H1 (cell line): ENCODE data around the gene UBE2I. TPM values are rescaled to one million over a fixed set of nuclear protein-coding genes. Genes with fewer than 3 reads are reported as not detected.

Source experiments
- CEBPB ChIP-seq: IDR thresholded peaks from 2 replicates; pipeline ENCODE4 v1.6.1; 2012; ENCODE audit warnings: low read depth, low read length
- CHD7 ChIP-seq: fragments of 300-600 bp; sonication (generic); IDR thresholded peaks from 2 replicates; pipeline ENCODE4 v1.7.1; 2012; ENCODE audit warnings: low read length, moderate library complexity, mild to moderate bottlenecking, inconsistent platforms; ENCODE audit not compliant: insufficient replicate concordance
- CREB1 ChIP-seq: IDR thresholded peaks from 2 replicates; pipeline ENCODE4 v1.6.1; 2012; ENCODE audit warnings: inconsistent platforms
- HDAC6 ChIP-seq: IDR thresholded peaks from one replicate; pipeline ENCODE4 v1.7.1; 2012; ENCODE audit warnings: low read depth, mild to moderate bottlenecking, inconsistent platforms, low read length, moderate library complexity
- RAD21 ChIP-seq, 2 experiments: IDR thresholded peaks in 1 of 2; conservative IDR thresholded peaks in 1 of 2; 2 replicates each; pipeline ENCODE4 v1.6.1; 2011; ENCODE audit warnings: low read depth in 2 of 2, low read length in 2 of 2, improper control_type of control experiment in 1 of 2, inconsistent platforms in 1 of 2, mild to moderate bottlenecking in 1 of 2, moderate library complexity in 1 of 2
- SIN3A ChIP-seq, 2 experiments: IDR thresholded peaks in 1 of 2; conservative IDR thresholded peaks in 1 of 2; 2 replicates each; pipeline ENCODE4 v1.6.1; 2011 to 2012; ENCODE audit warnings: low read length in 2 of 2, improper control_type of control experiment in 1 of 2, low read depth in 1 of 2, mild to moderate bottlenecking in 1 of 2
- SP1 ChIP-seq: IDR thresholded peaks from 2 replicates; pipeline ENCODE4 v1.6.1; 2011; ENCODE audit warnings: low read depth, low read length
- SRF ChIP-seq: IDR thresholded peaks from 2 replicates; pipeline ENCODE4 v1.6.1; 2011; ENCODE audit warnings: mild to moderate bottlenecking, low read depth, low read length, moderate library complexity
- SUZ12 ChIP-seq: fragments of 200-600 bp; sonication (generic); IDR thresholded peaks from 2 replicates; pipeline ENCODE4 v1.6.1; 2012; ENCODE audit warnings: mild to moderate bottlenecking, inconsistent platforms, low read length, moderate library complexity, mixed read lengths
- TAF1 ChIP-seq: IDR thresholded peaks from 2 replicates; pipeline ENCODE4 v1.6.1; 2011; ENCODE audit warnings: mild to moderate bottlenecking, low read depth, low read length
- TEAD4 ChIP-seq: IDR thresholded peaks from 2 replicates; pipeline ENCODE4 v1.6.1; 2012; ENCODE audit warnings: low read depth, low read length, inconsistent platforms, mixed read lengths
- USF2 ChIP-seq: IDR thresholded peaks from 2 replicates; pipeline ENCODE4 v1.6.1; 2011; ENCODE audit warnings: low read length, improper control_type of control experiment
- polyA plus RNA-seq, 7 experiments: library from polyadenylated mRNA; depleted of rRNA in 3 of 7; stranded (reverse) in 5 of 7; unstranded in 2 of 7; fragments of >200 nt in 5 of 7; fragments of 200-250 nt in 2 of 7; gene quantifications; 1 replicate in 5 of 7; 2 replicates in 1 of 7; 4 replicates in 1 of 7; pipeline versions ENCODE4 v1.2.1 to v1.2.3, GENCODE V29; 2011 to 2013; ENCODE audit warnings: missing spikeins in 2 of 7, mixed read lengths in 2 of 7
- total RNA-seq: library from RNA; stranded (reverse); fragmentation: NEBNext Ultra II Directional; extraction: Animal tissue kit (Norgen Biotek cat#: 25700); gene quantifications from 2 replicates; pipeline ENCODE4 v1.2.1, GENCODE V29; 2021

UBE2I gene
- total and polyA plus RNA-seq, 2 of the 8 experiments (the other 6 are each of a cell fraction or from before 2014, with no cell fraction given), result 148 to 268 TPM

GRCh38 chr16:1262846-1263221 is 46.6 kb upstream of the UBE2I start (continued):
- TF ChIP-seq CHD7, result no peak
- TF ChIP-seq CEBPB, result no peak
- no peak for TF ChIP-seq RAD21 (IDR thresholded peaks at IDR 0.05 in 1 of 2, conservative IDR thresholded peaks at IDR 0.05 in 1 of 2; ENCODE audit: low read depth in 2 of 2, low read length in 2 of 2)
- no peak for TF ChIP-seq SRF
- TF ChIP-seq SUZ12, result no peak
- no peak for TF ChIP-seq TAF1
- no peak for TF ChIP-seq USF2
- no peak for TF ChIP-seq SIN3A (conservative IDR thresholded peaks at IDR 0.05 in 1 of 2, IDR thresholded peaks at IDR 0.05 in 1 of 2; ENCODE audit: low read depth in 1 of 2, low read length in 2 of 2)
- TF ChIP-seq HDAC6, result no peak
- TF ChIP-seq CREB1, result no peak
- no peak for TF ChIP-seq SP1
- no peak for TF ChIP-seq TEAD4
